B cell (primary cell): ENCODE measurements around the gene CBLN3. TPM values are rescaled to one million over a fixed set of nuclear protein-coding genes. Genes with fewer than 3 reads are reported as not detected.

Experiments
- ATAC-seq: fragments of 200-7000 bp; cut with Tn5 transposase; one replicate; pipeline ENCODE4 v1.10.0; 2021; ENCODE audit warnings: low read depth, mild to moderate bottlenecking, moderate number of reproducible peaks, moderate library complexity
- CTCF ChIA-PET: fragments of 350-600 bp; sonication (Branson Sonifier 250); formaldehyde crosslinking; loops from one replicate; lab custom pipeline; 2021; ENCODE audit warnings: antibody characterized with exemption, inconsistent platforms; lab: Charles Lee
- POLR2A ChIA-PET: fragments of 350-600 bp; sonication (Branson Sonifier 250); formaldehyde crosslinking; loops from one replicate; lab custom pipeline; 2021; ENCODE audit warnings: antibody characterized with exemption; lab: Charles Lee
- DNase-seq: peaks from one replicate; pipeline ENCODE4 v3.0.0; 2013
- H2AFZ ChIP-seq: 2 replicates; pipeline ENCODE4 v1.6.1; 2012; ENCODE audit warnings: mild to moderate bottlenecking, low read depth, low read length; ENCODE audit not compliant: insufficient read depth, poor library complexity, severe bottlenecking
- H3K27ac ChIP-seq, 2 donors: 1 replicate in 1 of 2; 2 replicates in 1 of 2; pipeline ENCODE4 v1.5.1; 2012 to 2013; ENCODE audit warnings: low read length in 2 of 2, mild to moderate bottlenecking in 2 of 2, moderate library complexity in 1 of 2
- H3K27me3 ChIP-seq, 4 experiments: fragments of 200-600 bp in 1 of 4; sonication (generic) in 1 of 4; replicated peaks in 1 of 4; 1 replicate in 2 of 4; 2 replicates in 2 of 4; pipeline versions ENCODE4 v1.6.1 to v1.7.0; 2013 to 2016; ENCODE audit warnings: low read length in 3 of 4, mild to moderate bottlenecking in 2 of 4, mixed read lengths in 1 of 4, moderate library complexity in 1 of 4; ENCODE audit not compliant: insufficient read depth in 4 of 4, control insufficient read depth in 3 of 4; ENCODE audit errors: control extremely low read depth in 1 of 4
- H3K36me3 ChIP-seq, 2 experiments: replicated peaks in 1 of 2; 1 replicate in 1 of 2; 2 replicates in 1 of 2; pipeline versions ENCODE4 v1.6.1 to v1.7.1; 2013; ENCODE audit warnings: low read length in 1 of 2; ENCODE audit not compliant: insufficient read depth in 2 of 2, control insufficient read depth in 1 of 2; ENCODE audit errors: control extremely low read depth in 1 of 2, extremely low read depth in 1 of 2
- H3K4me1 ChIP-seq, 2 donors: fragments of 200-600 bp in 1 of 2; sonication (generic) in 1 of 2; 1 replicate in 1 of 2; 2 replicates in 1 of 2; pipeline versions ENCODE4 v1.5.1 to v1.6.1; 2013 to 2017; ENCODE audit warnings: low read length in 2 of 2; ENCODE audit not compliant: control insufficient read depth in 2 of 2, insufficient read depth in 2 of 2
- H3K4me2 ChIP-seq: replicated peaks from 2 replicates; pipeline ENCODE3; 2012; ENCODE audit warnings: mild to moderate bottlenecking, low read depth, low read length; ENCODE audit not compliant: poor library complexity, severe bottlenecking
- H3K4me3 ChIP-seq, 5 experiments: fragments of 200-600 bp in 1 of 5; sonication (generic) in 1 of 5; 1 replicate in 3 of 5; 2 replicates in 2 of 5; pipeline versions ENCODE4 v1.5.1 to v1.7.0; 2011 to 2016; ENCODE audit warnings: low read length in 4 of 5, mild to moderate bottlenecking in 4 of 5, low read depth in 2 of 5, control low read depth in 1 of 5, moderate library complexity in 1 of 5; ENCODE audit not compliant: insufficient read depth in 1 of 5; ENCODE audit errors: control extremely low read depth in 1 of 5, extremely low read depth in 1 of 5
- H3K79me2 ChIP-seq: fragments of 200-600 bp; sonication (generic); one replicate; pipeline ENCODE4 v1.6.0; 2016; ENCODE audit warnings: low read length; ENCODE audit not compliant: control insufficient read depth, insufficient read depth
- H3K9ac ChIP-seq: fragments of 200-600 bp; sonication (generic); 2 replicates; pipeline ENCODE4 v1.6.1; 2017; ENCODE audit warnings: mild to moderate bottlenecking, low read length, moderate library complexity
- H3K9me3 ChIP-seq, 3 donors: one replicate each; pipeline versions ENCODE4 v1.6.1 to v1.7.1; 2013; ENCODE audit warnings: low read length in 2 of 3; ENCODE audit not compliant: control insufficient read depth in 2 of 3, insufficient read depth in 1 of 3; ENCODE audit errors: control extremely low read depth in 1 of 3
- H4K20me1 ChIP-seq: 2 replicates; pipeline ENCODE4 v1.6.0; 2012; ENCODE audit warnings: mild to moderate bottlenecking, low read length; ENCODE audit not compliant: insufficient read depth, control insufficient read depth, poor library complexity, severe bottlenecking
- H3K27ac Mint-ChIP-seq: one replicate; pipeline ENCODE4 v1.8.0; 2021; ENCODE audit warnings: mixed read lengths
- H3K27me3 Mint-ChIP-seq: one replicate; pipeline ENCODE4 v1.8.0; 2021; ENCODE audit warnings: mixed read lengths
- H3K4me1 Mint-ChIP-seq: one replicate; pipeline ENCODE4 v1.8.0; 2021; ENCODE audit warnings: mixed read lengths
- H3K4me3 Mint-ChIP-seq: one replicate; pipeline ENCODE4 v1.8.0; 2021; ENCODE audit warnings: mixed read lengths
- H3K9me3 Mint-ChIP-seq: one replicate; pipeline ENCODE4 v1.8.0; 2022; ENCODE audit warnings: mixed read lengths; ENCODE audit not compliant: insufficient read depth
- CTCF ChIP-seq: fragments of 200-600 bp; IDR thresholded peaks from one replicate; pipeline ENCODE4 v1.8.0; 2022; ENCODE audit warnings: antibody characterized with exemption, mild to moderate bottlenecking
- EZH2 ChIP-seq: IDR thresholded peaks from 2 replicates; pipeline ENCODE4 v1.6.1; 2012; ENCODE audit warnings: borderline replicate concordance, low read depth, mild to moderate bottlenecking, moderate library complexity, low read length; ENCODE audit not compliant: insufficient read depth, poor library complexity, severe bottlenecking
- WGBS: methylation state at CpG from one replicate; pipeline ENCODE4 v1.1.5; 2013; ENCODE audit warnings: missing lambda C conversion rate; ENCODE audit not compliant: insufficient coverage; 5-methylcytosine and 5-hydroxymethylcytosine counted together
- intact Hi-C: fragments of 100-400 bp; cut with micrococcal nuclease; formaldehyde crosslinking; loops from one replicate; pipeline ENCODE4 v1.10.0; 2022
- polyA plus RNA-seq: library from polyadenylated mRNA; depleted of rRNA; stranded (reverse); fragments of >200 nt; gene quantifications from 2 replicates; pipeline ENCODE4 v1.2.3, GENCODE V29; 2012
- total RNA-seq, 2 donors: library from RNA; stranded (reverse); fragments of 120-200 nt in 1 of 2; gene quantifications; 1 replicate in 1 of 2; 2 replicates in 1 of 2; pipeline versions ENCODE4 v1.2.3 to v1.2.4, GENCODE V29; 2013 to 2022

The CBLN3 gene
- total and polyA plus RNA-seq, 2 donors (not counting 1 experiment from before 2014, with no cell fraction given), result 35.0 to 134 TPM

GRCh38 chr14:24427537-24428508 is 1.6 kb downstream of the CBLN3 start:
- intact Hi-C loops, result no loop called here
- Histone ChIP-seq H4K20me1 (peaks cover 20% of the 10 kb centered on the region), H3K4me2 (no peak overlapping the region), H3K4me3 (no peak overlapping the region), H3K36me3 (peaks cover 0 to 16% of the 10 kb centered on the region in 2 experiments), H3K79me2 (peaks cover 42% of the 10 kb centered on the region), H3K9me3 (no peaks in the 10 kb centered on the region), H3K4me1 (peaks cover 22 to 36% of the 10 kb centered on the region in 2 donors), H3K9ac (no peak overlapping the region), H3K27me3 (no peaks in the 10 kb centered on the region), H2AFZ (no peak overlapping the region), H3K27ac (peak overlapping the region in 1 of 2 donors; percentile 99)
- Mint-ChIP-seq H3K9me3 (no peaks in the 10 kb centered on the region), H3K4me3 (peak overlapping the region; percentile 13), H3K27me3 (no peaks in the 10 kb centered on the region), H3K4me1 (peaks cover 25% of the 10 kb centered on the region), H3K27ac (peak overlapping the region; percentile 78)
- ChIA-PET CTCF (interaction anchor here (1.0 to 17.4 kb wide), 4 partner anchors 9 to 93 kb away, joined by 3 to 650 read pairs (median 4); partner anchors contain the start of genes ADCY4 and RIPK3), POLR2A (no interaction called here)
- ATAC-seq, result no peak
- TF ChIP-seq EZH2, result no peak
- TF ChIP-seq CTCF, result no peak
- DNase-seq, result no peak
- WGBS, result 71% methylated on average over 17 of the region's 18 CpGs
